ENCODE data around the gene SLC25A34. TPM values are rescaled to one million over a fixed set of nuclear protein-coding genes. Genes with fewer than 3 reads are reported as not detected.

Gene SLC25A34
- polyA plus RNA-seq, 1 experiment, result 0.46 TPM

DNA sequence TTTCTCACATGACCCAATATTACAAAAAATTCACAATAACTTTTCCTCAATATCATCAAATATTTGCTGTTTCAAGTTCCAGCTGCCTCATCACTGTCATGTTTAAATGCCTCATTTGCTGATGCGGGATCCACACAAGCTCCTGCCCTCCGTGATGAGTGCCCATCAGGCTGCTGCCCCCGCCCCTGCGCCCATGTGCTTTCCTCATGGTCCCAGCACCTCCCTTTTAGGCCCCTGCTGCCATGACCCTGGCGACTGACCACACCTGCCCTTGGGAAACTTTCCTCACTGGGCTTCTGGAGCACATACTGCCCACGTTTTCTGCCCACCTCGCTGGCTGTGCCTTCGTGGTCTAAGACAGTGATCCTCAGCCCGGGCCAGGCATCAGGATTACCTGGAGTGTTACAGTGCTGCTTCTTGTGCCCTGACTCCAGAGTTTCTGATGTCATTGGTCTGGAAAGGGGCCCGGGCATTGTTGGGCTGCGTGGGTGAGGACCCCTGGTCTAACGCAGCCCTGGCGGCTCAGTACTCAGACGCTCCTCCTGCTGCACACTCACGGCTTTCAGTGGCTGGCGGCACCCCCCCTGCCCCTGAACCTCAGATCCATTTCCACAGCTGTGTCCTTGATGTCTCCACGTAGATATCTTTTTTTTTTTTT, 31.4 kb upstream of the SLC25A34 start:
- CTCF ChIA-PET, result interaction anchor here (0.6 kb wide), 2 partner anchors 303 to 1773 kb away, joined by 3 to 4 read pairs; no protein-coding TSS in a partner anchor
- TF ChIP-seq, protein P1, sequence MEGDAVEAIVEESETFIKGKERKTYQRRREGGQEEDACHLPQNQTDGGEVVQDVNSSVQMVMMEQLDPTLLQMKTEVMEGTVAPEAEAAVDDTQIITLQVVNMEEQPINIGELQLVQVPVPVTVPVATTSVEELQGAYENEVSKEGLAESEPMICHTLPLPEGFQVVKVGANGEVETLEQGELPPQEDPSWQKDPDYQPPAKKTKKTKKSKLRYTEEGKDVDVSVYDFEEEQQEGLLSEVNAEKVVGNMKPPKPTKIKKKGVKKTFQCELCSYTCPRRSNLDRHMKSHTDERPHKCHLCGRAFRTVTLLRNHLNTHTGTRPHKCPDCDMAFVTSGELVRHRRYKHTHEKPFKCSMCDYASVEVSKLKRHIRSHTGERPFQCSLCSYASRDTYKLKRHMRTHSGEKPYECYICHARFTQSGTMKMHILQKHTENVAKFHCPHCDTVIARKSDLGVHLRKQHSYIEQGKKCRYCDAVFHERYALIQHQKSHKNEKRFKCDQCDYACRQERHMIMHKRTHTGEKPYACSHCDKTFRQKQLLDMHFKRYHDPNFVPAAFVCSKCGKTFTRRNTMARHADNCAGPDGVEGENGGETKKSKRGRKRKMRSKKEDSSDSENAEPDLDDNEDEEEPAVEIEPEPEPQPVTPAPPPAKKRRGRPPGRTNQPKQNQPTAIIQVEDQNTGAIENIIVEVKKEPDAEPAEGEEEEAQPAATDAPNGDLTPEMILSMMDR (IDR thresholded peaks at IDR 0.05; ENCODE audit: low read depth, low read length), result no peak
- POLR2A ChIA-PET, result no interaction called here

DNA sequence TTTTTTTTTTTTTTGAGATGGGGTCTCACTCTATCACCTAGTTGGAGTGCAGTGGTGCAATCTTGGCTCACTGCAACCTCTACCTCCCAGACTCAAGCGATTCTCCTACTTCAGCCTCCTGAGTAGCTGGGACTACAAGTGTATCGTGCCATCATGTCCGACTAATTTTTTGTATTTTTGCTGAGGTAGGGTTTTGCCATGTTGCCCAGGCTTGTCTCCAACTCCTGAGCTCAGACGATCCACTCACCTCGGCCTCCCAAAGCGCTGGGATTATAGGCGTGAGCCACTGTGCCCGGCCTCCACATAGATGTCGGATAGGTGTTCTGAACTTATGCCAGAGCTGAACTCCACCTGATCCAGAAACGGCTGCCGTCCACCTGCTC, 30.9 kb upstream of the SLC25A34 start:
- no peak overlapping the region for H3K4me3 ChIP-seq (ENCODE audit: low read depth, low read length)
- TF ChIP-seq, protein P1 (IDR thresholded peaks at IDR 0.05; ENCODE audit: low read depth, low read length), result no peak
- DNase-seq (ENCODE audit: low read depth, low spot score), result no peak
- POLR2A ChIA-PET, result no interaction called here
- CTCF ChIA-PET, result interaction anchor here (0.6 kb wide), 1 partner anchor 1772 kb away, joined by 4 read pairs; no protein-coding TSS in a partner anchor
- no peak overlapping the region for H3K27ac ChIP-seq (ENCODE audit: low read depth, low read length)
- H3K9me3 ChIP-seq (ENCODE audit: control insufficient read depth, insufficient read depth, low read length), result no peaks in the 10 kb centered on the region
- H3K27me3 ChIP-seq (ENCODE audit: control insufficient read depth, insufficient read depth, low read length), result no peaks in the 10 kb centered on the region

More for the DNA sequence above, 31.4 kb upstream of the SLC25A34 start:
- Histone ChIP-seq H3K27ac (ENCODE audit: low read depth, low read length) (peak overlapping the region; percentile 52), H3K9me3 (ENCODE audit: control insufficient read depth, insufficient read depth, low read length) (no peaks in the 10 kb centered on the region), H3K4me3 (ENCODE audit: low read depth, low read length) (no peak overlapping the region), H3K27me3 (ENCODE audit: control insufficient read depth, insufficient read depth, low read length) (no peaks in the 10 kb centered on the region)
- no peak for DNase-seq (ENCODE audit: low read depth, low spot score)

DNA sequence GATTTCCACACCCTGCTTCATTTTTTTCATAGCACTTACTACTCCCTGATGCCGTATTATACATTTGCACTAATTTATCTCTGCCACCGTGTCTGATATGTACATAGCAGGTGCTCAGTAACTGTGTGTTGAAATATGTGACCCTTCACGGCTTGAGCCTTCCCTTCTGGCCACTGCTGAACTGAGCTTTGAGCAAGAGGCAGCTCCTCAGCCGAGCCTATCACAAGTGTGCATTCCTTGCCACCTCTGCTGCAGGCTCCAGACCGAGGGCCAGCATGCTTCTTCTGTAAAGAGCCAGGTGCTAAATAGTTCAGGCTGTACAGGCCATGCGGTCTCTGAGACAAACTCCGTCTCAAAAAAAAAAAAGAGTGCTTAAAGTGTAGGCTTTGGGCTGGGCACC, 29.3 kb upstream of the SLC25A34 start:
- H3K27me3 ChIP-seq (ENCODE audit: control insufficient read depth, insufficient read depth, low read length), result no peaks in the 10 kb centered on the region
- DNase-seq (ENCODE audit: low read depth, low spot score), result no peak
- ChIA-PET POLR2A (interaction anchor here (0.6 kb wide), 1 partner anchor 118 kb away, joined by 3 read pairs; no protein-coding TSS in a partner anchor), CTCF (interaction anchor here (0.6 kb wide), 1 partner anchor 341 kb away, joined by 4 read pairs; no protein-coding TSS in a partner anchor)
- no peak overlapping the region for H3K27ac ChIP-seq (ENCODE audit: low read depth, low read length)
- TF ChIP-seq, protein P1 (IDR thresholded peaks at IDR 0.05; ENCODE audit: low read depth, low read length), result no peak
- H3K4me3 ChIP-seq (ENCODE audit: low read depth, low read length), result no peak overlapping the region
- H3K9me3 ChIP-seq (ENCODE audit: control insufficient read depth, insufficient read depth, low read length), result no peaks in the 10 kb centered on the region

DNA sequence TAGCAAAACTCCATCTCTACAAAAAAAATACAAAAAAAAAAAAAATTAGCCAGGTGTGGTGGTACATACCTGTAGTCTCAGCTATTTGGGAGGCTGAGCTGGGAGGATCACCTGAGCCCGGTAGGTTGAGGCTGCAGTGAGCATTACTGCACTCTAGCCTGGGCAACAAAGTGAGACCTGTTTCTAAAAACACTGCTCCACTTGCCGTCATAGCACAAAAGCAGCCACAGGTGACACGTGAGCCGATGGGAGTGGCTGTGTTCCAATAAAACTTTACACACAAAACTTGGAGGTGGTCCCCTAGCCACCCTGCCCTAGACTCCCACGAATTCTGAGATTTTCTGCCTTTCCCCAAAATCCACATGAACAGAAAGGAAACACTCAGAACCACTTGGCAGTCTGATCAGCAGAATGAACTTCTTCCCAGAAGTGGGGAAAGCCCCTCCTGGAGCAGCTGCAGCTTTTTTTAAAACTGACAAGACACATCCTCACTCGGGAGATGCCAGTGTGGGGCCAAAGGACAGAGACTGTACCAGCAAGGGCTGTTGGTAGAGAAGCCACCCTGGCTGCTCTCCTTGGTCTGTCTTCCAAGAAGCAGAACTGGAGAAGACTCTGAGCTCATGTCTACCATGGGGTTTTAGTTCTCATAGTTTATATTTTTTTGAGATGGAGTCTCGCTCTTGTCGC, 28.7 kb upstream of the SLC25A34 start:
- DNase-seq (ENCODE audit: low read depth, low spot score), result no peak
- ChIA-PET CTCF (no interaction called here), POLR2A (interaction anchor here (0.6 kb wide), 1 partner anchor 119 kb away, joined by 3 read pairs; no protein-coding TSS in a partner anchor)
- Histone ChIP-seq H3K9me3 (ENCODE audit: control insufficient read depth, insufficient read depth, low read length) (no peaks in the 10 kb centered on the region), H3K27ac (ENCODE audit: low read depth, low read length) (no peak overlapping the region), H3K27me3 (ENCODE audit: control insufficient read depth, insufficient read depth, low read length) (no peaks in the 10 kb centered on the region), H3K4me3 (ENCODE audit: low read depth, low read length) (no peak overlapping the region)
- TF ChIP-seq, protein P1 (IDR thresholded peaks at IDR 0.05; ENCODE audit: low read depth, low read length), result no peak

Data from AG04450 (cell line).